Fibroblast of lung (primary cell): Measurements from ENCODE around the gene RAPGEF2.

Source experiments
- CTCF ChIP-seq, 2 donors: IDR thresholded peaks in 1 of 2; conservative IDR thresholded peaks in 1 of 2; 1 replicate in 1 of 2; 2 replicates in 1 of 2; pipeline ENCODE4 v1.5.1; 2011 to 2012; ENCODE audit warnings: low read length in 2 of 2, control low read depth in 1 of 2, inconsistent platforms in 1 of 2, low read depth in 1 of 2, mild to moderate bottlenecking in 1 of 2
- EZH2 ChIP-seq: IDR thresholded peaks from 2 replicates; pipeline ENCODE4 v1.5.1; 2012; ENCODE audit warnings: low read length, control low read depth, mild to moderate bottlenecking; ENCODE audit errors: missing control alignments

GRCh38 chr4:159065513-159066240 lies 37.2 kb upstream of the RAPGEF2 start:
- TF ChIP-seq CTCF (conservative IDR thresholded peaks at IDR 0.05 in 1 of 2, IDR thresholded peaks at IDR 0.05 in 1 of 2; ENCODE audit: low read depth in 1 of 2, low read length in 2 of 2) (no peak), EZH2 (no peak)
